Measurements from ENCODE around the gene ZNF284. TPM values are rescaled to one million over a fixed set of nuclear protein-coding genes. Genes with fewer than 3 reads are reported as not detected.

Gene ZNF284
- total RNA-seq (2021) = 2.6 and 3.0 TPM in 2 replicates
- long read RNA-seq, full-length matches to known transcripts = 14 of 20 reads
- long read RNA-seq, partial matches to known transcripts = 2 of 20 reads
- long read RNA-seq, other reads (novel, unspliced or antisense) = 4 of 20 reads

DNA sequence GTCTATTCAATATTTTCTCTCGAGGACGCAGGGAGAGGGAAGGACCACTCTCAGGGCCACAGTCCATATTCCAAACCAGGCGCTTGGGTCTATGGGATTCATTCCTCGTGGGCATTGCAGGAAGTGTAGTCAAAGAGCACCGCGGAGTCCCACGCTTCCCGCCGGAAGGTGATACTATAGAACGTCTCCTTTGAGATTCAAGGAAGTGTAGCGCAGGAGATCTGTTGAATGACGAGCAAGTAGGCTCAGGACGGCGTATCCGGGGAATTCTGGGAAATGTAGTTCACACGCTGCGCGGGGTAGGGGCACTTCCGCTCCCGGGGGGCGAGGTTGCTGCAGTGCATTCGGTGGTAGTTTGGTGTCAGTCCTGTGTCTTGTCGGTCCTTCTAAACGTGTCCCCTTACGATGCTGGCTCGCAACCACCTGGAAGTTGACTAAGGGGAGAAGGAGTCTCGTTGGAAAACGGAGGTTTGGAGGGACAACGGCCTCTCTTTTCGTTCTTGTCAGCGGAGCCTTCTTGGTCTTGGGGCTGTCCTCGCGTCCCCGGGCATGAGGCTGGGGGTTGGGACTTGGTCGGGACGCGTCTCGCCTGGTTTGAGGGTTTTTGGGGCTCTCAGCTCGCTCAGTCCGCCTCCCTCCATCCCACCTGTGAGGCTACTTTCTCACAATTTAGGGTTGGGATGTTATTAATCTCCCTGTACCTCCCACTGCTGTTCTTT, at the start of gene ZNF284:
ZNF284 (plus strand) TSS at position 336 of the 719 bp plus-strand sequence. CDS start 4,231 bp downstream, outside the sequence.
- Histone ChIP-seq H2BK5ac (ENCODE audit: insufficient read length, low read length) (no peak within 1 kb of the TSS), H3K23me2 (ENCODE audit: insufficient read length, low read depth, low read length, poor library complexity, severe bottlenecking) (peaks cover 14% of the 10 kb centered on the region), H3K23ac (ENCODE audit: insufficient read length, low read depth, low read length) (no peak within 1 kb of the TSS), H3K27me3 (ENCODE audit: insufficient read depth, low read length) (no peaks in the 10 kb centered on the region; the same call in 1 of the 2 replicates), H4K20me1 (ENCODE audit: control insufficient read depth, insufficient read depth, insufficient read length) (no peaks in the 10 kb centered on the region), H2AK5ac (ENCODE audit: insufficient read length, low read length) (no peak within 1 kb of the TSS), H2BK20ac (ENCODE audit: low read depth, low read length, poor library complexity, severe bottlenecking) (no peak within 1 kb of the TSS), H3K14ac (ENCODE audit: insufficient read depth, low read length) (no peak within 1 kb of the TSS), H4K8ac (replicated peaks; ENCODE audit: insufficient read length, low read depth, low read length) (no peak within 1 kb of the TSS), H4K91ac (ENCODE audit: insufficient read length, low read depth, low read length) (no peak within 1 kb of the TSS), H3K4me1 (ENCODE audit: insufficient read depth, low read length) (no peaks in the 10 kb centered on the region), H3K18ac (ENCODE audit: insufficient read length, low read depth, low read length) (no peak within 1 kb of the TSS), H3T11ph (ENCODE audit: low read length) (no peak within 1 kb of the TSS), H3K4me2 (ENCODE audit: insufficient read depth, insufficient read length, low read length) (peak within 1 kb of the TSS; percentile 86), H3K56ac (ENCODE audit: insufficient read length, low read depth, low read length) (no peak within 1 kb of the TSS), H3K9ac (ENCODE audit: extremely low read depth, insufficient read length, low read length) (peak within 1 kb of the TSS; percentile 27), H3K79me1 (ENCODE audit: insufficient read depth, low read depth, low read length, poor library complexity, severe bottlenecking) (no peaks in the 10 kb centered on the region), H3K9me3 (ENCODE audit: control insufficient read depth, low read depth, low read length) (peaks cover under 1% of the 10 kb centered on the region), H2BK120ac (ENCODE audit: low read depth, low read length, poor library complexity, severe bottlenecking) (no peak within 1 kb of the TSS), H2BK15ac (ENCODE audit: low read depth, low read length) (no peak within 1 kb of the TSS), H2BK12ac (ENCODE audit: insufficient read length, low read depth, low read length) (no peak within 1 kb of the TSS), H3K79me2 (ENCODE audit: insufficient read depth, low read length) (no peaks in the 10 kb centered on the region), H4K5ac (ENCODE audit: insufficient read length, low read depth, low read length) (no peak within 1 kb of the TSS), H3K27ac (ENCODE audit: insufficient read length, low read depth, low read length) (no peak within 1 kb of the TSS), H2AFZ (ENCODE audit: low read length) (peak within 1 kb of the TSS; percentile 68), H3K4ac (ENCODE audit: low read depth, low read length) (no peak within 1 kb of the TSS)
- no CpG with 5 or more reads among the region's 40 CpGs for WGBS (ENCODE audit: extremely low coverage, insufficient read length, low lambda C conversion rate)
- TF ChIP-seq, protein P1, sequence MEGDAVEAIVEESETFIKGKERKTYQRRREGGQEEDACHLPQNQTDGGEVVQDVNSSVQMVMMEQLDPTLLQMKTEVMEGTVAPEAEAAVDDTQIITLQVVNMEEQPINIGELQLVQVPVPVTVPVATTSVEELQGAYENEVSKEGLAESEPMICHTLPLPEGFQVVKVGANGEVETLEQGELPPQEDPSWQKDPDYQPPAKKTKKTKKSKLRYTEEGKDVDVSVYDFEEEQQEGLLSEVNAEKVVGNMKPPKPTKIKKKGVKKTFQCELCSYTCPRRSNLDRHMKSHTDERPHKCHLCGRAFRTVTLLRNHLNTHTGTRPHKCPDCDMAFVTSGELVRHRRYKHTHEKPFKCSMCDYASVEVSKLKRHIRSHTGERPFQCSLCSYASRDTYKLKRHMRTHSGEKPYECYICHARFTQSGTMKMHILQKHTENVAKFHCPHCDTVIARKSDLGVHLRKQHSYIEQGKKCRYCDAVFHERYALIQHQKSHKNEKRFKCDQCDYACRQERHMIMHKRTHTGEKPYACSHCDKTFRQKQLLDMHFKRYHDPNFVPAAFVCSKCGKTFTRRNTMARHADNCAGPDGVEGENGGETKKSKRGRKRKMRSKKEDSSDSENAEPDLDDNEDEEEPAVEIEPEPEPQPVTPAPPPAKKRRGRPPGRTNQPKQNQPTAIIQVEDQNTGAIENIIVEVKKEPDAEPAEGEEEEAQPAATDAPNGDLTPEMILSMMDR (conservative IDR thresholded peaks at IDR 0.05) = no peak
- Mint-ChIP-seq H3K4me3 (peak within 1 kb of the TSS; percentile 88 to 89), H3K27me3 (ENCODE audit: low read depth) (peaks cover 33% of the 10 kb centered on the region), H3K36me3 (ENCODE audit: insufficient read depth in 1 of 3, low read depth in 3 of 3) (peaks cover 19 to 30% (median 30%) of the 10 kb centered on the region in 3 experiments), H3K9me3 (peaks cover 33 to 39% of the 10 kb centered on the region in 2 experiments), H3K4me1 (peaks cover 12 to 16% of the 10 kb centered on the region in 2 experiments), H3K27ac (peak within 1 kb of the TSS in 2 of 3 experiments; percentile 65 to 70; a peak in 3 of 7 replicates)
- DNase-seq = peak; percentile 95

Measured in H9 (cell line).